Measurements from ENCODE around the gene RFLNA.

The RFLNA gene

GRCh38 chr12:124347335-124347734 lies 52.4 kb downstream of the RFLNA start:
- DNase-seq (ENCODE audit: low read depth) = no peak
- no peak overlapping the region for H3K4me3 ChIP-seq (ENCODE audit: low read depth, low read length)
- TF ChIP-seq, protein P1, sequence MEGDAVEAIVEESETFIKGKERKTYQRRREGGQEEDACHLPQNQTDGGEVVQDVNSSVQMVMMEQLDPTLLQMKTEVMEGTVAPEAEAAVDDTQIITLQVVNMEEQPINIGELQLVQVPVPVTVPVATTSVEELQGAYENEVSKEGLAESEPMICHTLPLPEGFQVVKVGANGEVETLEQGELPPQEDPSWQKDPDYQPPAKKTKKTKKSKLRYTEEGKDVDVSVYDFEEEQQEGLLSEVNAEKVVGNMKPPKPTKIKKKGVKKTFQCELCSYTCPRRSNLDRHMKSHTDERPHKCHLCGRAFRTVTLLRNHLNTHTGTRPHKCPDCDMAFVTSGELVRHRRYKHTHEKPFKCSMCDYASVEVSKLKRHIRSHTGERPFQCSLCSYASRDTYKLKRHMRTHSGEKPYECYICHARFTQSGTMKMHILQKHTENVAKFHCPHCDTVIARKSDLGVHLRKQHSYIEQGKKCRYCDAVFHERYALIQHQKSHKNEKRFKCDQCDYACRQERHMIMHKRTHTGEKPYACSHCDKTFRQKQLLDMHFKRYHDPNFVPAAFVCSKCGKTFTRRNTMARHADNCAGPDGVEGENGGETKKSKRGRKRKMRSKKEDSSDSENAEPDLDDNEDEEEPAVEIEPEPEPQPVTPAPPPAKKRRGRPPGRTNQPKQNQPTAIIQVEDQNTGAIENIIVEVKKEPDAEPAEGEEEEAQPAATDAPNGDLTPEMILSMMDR (IDR thresholded peaks at IDR 0.05; ENCODE audit: low read depth, low read length, missing control alignments) = no peak

DNA sequence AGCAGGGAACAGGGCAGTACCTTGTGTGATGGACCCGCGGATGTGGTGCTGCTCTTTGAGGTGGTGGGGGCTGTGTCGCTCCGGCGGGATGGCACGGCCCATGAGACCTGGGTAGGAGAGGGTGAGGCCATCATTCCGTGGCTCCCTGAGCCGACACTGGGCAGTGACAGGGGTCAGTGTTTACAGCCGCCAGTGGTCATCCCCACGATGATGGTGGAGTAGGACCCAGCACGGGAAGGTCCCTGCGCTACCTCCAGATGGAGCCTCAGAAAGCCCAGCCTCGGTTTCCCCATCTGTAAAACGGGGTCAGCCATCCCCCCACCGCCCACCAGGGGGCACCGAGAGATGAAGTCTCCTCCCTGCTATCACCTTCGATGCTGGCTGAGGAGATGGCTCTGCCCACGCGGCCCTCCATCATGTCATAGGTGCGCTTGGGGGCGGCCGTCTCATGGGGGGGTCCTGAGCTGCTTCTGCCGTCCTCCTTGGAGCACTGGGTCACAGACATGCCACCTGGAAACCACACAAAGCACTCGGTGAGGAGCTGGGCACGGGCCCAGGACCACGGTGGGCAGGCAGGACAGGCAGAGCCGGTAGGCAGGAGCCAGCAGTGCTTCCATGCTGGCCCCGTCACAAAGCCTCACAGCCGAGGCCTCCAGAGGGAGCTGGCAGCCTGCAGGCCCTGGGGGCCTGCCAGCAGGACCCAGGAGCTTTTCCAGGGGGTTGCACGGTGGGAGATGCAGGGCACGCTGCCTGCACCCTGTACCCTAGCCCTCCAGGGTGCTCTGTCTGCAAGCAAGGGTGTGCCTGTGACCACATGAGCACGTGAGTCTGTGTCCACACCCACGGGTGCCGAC lies 53.1 kb downstream of the RFLNA start:
- no peak overlapping the region for H3K4me3 ChIP-seq (ENCODE audit: low read depth, low read length)
- DNase-seq (ENCODE audit: low read depth) = no peak
- TF ChIP-seq, protein P1 (IDR thresholded peaks at IDR 0.05; ENCODE audit: low read depth, low read length, missing control alignments) = peak; percentile 63

GRCh38 chr12:124348659-124349380 lies 53.9 kb downstream of the RFLNA start:
- TF ChIP-seq, protein P1 (IDR thresholded peaks at IDR 0.05; ENCODE audit: low read depth, low read length, missing control alignments) = no peak
- no peak overlapping the region for H3K4me3 ChIP-seq (ENCODE audit: low read depth, low read length)
- no peak for DNase-seq (ENCODE audit: low read depth)

DNA sequence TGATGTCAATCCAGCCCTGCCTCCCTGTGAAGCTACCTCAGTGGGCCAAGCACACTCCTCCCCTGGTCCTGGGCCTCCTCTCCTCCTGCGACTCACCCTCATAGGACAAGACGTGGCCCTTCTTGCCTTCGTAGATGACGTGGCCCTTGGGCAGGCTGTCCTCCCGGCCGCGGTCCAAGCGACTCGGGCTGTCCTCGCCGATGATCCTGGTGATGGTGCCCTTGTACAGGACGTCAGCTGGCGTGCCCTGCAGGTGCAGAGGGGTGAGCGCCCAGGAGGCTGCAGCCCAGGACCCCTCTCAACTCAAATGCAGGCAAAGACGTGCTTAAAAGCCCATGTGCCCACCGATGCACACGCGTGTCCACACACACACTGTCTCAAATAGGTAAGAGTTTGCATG lies 55.6 kb downstream of the RFLNA start:
- no peak overlapping the region for H3K4me3 ChIP-seq (ENCODE audit: low read depth, low read length)
- TF ChIP-seq, protein P1 (IDR thresholded peaks at IDR 0.05; ENCODE audit: low read depth, low read length, missing control alignments) = no peak
- no peak for DNase-seq (ENCODE audit: low read depth)

- no peak for DNase-seq (ENCODE audit: low read depth)
- TF ChIP-seq, protein P1 (IDR thresholded peaks at IDR 0.05; ENCODE audit: low read depth, low read length, missing control alignments) = no peak
- no peak overlapping the region for H3K4me3 ChIP-seq (ENCODE audit: low read depth, low read length)
Measured at GRCh38 chr12:124351422-124351821, 56.5 kb downstream of the RFLNA start.

DNA sequence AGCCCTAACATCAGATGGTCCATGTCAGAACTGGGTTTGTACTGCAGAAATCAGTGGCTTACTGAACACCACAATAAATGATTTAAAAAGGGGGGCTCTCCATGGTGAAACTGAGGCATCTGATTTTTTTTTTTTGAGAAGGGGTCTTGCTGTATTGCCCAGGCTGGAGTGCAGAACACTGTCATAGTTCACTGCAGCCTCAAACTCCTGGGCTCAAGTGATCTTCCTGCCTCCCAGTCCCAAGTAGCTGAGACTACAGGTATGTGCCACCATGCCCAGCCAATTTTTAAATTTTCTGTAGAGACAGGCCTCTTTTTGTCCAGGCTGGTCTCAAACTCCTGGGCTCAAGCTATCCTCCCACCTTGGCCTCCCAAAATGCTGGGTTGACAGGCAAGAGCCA lies 57.4 kb downstream of the RFLNA start:
- TF ChIP-seq, protein P1 (IDR thresholded peaks at IDR 0.05; ENCODE audit: low read depth, low read length, missing control alignments) = no peak
- DNase-seq (ENCODE audit: low read depth) = no peak
- H3K4me3 ChIP-seq (ENCODE audit: low read depth, low read length) = no peak overlapping the region

Measured in GM12864 (cell line).